A673 (cell line): ENCODE results near the gene CABLES2. TPM values are rescaled to one million over a fixed set of nuclear protein-coding genes. Genes with fewer than 3 reads are reported as not detected.
"Not testable (repeated sequence)": the region's sequence is repeated elsewhere in the genome, so short reads cannot be mapped to it uniquely, and the experiment has no call there.

Experiments
- BruUV-seq: library from RNA; stranded (reverse); fragments of 400-500 nt; replicated peaks from 2 replicates; lab custom pipeline; 2021; lab: Mats Ljungman, UMichigan
- CTCF ChIA-PET: fragments of 300-600 bp; sonication (Branson Sonifier 250); formaldehyde crosslinking; loops from one replicate; lab custom pipeline; 2022; ENCODE audit warnings: antibody characterized with exemption; lab: Charles Lee
- POLR2A ChIA-PET: fragments of 300-600 bp; sonication (Branson Sonifier 250); formaldehyde crosslinking; loops from one replicate; lab custom pipeline; 2022; ENCODE audit warnings: antibody characterized with exemption; ENCODE audit not compliant: low non-redundant PET; lab: Charles Lee
- DNase-seq: peaks from one replicate; pipeline ENCODE4 v3.0.0-alpha.2; 2015; ENCODE audit warnings: low spot score
- H3K27ac ChIP-seq: fragments of 200-600 bp; sonication (generic); 2 replicates; pipeline ENCODE4 v1.5.1; 2016; ENCODE audit warnings: mixed run types, low read depth, mild to moderate bottlenecking, mixed read lengths, antibody characterized with exemption, low read length; ENCODE audit not compliant: poor library complexity, severe bottlenecking
- H3K27me3 ChIP-seq: fragments of 200-600 bp; sonication (generic); replicated peaks from 2 replicates; pipeline ENCODE4 v1.6.1; 2017; ENCODE audit warnings: mixed run types, low read depth, mild to moderate bottlenecking, mixed read lengths, antibody characterized with exemption, low read length; ENCODE audit not compliant: insufficient read depth, poor library complexity
- H3K36me3 ChIP-seq: fragments of 200-600 bp; sonication (generic); 2 replicates; pipeline ENCODE4 v1.6.1; 2016; ENCODE audit warnings: mixed run types, mild to moderate bottlenecking, mixed read lengths, antibody characterized with exemption, low read length; ENCODE audit not compliant: insufficient read depth, poor library complexity, severe bottlenecking
- H3K4me1 ChIP-seq: fragments of 200-600 bp; sonication (generic); 2 replicates; pipeline ENCODE4 v1.6.1; 2017; ENCODE audit warnings: mixed run types, mild to moderate bottlenecking, mixed read lengths, antibody characterized with exemption, low read length; ENCODE audit not compliant: insufficient read depth, poor library complexity, severe bottlenecking
- H3K4me3 ChIP-seq: fragments of 200-600 bp; sonication (generic); 2 replicates; pipeline ENCODE4 v1.5.1; 2016; ENCODE audit warnings: low read depth, mixed run types, mild to moderate bottlenecking, mixed read lengths, low read length; ENCODE audit not compliant: poor library complexity, severe bottlenecking
- H3K9me3 ChIP-seq: fragments of 200-600 bp; sonication (generic); 2 replicates; pipeline ENCODE4 v1.6.1; 2016; ENCODE audit warnings: mixed run types, low read depth, mild to moderate bottlenecking, mixed read lengths, antibody characterized with exemption, low read length; ENCODE audit not compliant: poor library complexity, severe bottlenecking
- CTCF ChIP-seq: fragments of 300-800, 200-600 bp; sonication (generic); conservative IDR thresholded peaks from 2 replicates; pipeline ENCODE4 v1.5.1; 2017; ENCODE audit warnings: low read depth, mild to moderate bottlenecking, antibody characterized with exemption, low read length, moderate library complexity, mixed read lengths
- EZH2 ChIP-seq: fragments of 200-600 bp; sonication (generic); IDR thresholded peaks from 2 replicates; pipeline ENCODE4 v1.6.1; 2017; ENCODE audit warnings: borderline replicate concordance, low read depth, mild to moderate bottlenecking, mixed read lengths, antibody characterized with exemption, low read length; ENCODE audit not compliant: poor library complexity, severe bottlenecking
- intact Hi-C: fragments of 100-400 bp; cut with micrococcal nuclease; formaldehyde crosslinking; loops from one replicate; pipeline ENCODE4 v1.10.0; 2022; ENCODE audit not compliant: unreplicated experiment
- total RNA-seq: library from RNA; stranded (reverse); gene quantifications from 2 replicates; pipeline ENCODE4 v1.2.3, GENCODE V29; 2021

CABLES2 gene
- total RNA-seq, 1 experiment from 2014 or later: 11.8 TPM

GRCh38 chr20:62428002-62428372, 20.9 kb upstream of the CABLES2 start:
- Histone ChIP-seq H3K36me3 (no peaks in the 10 kb centered on the region), H3K27me3 (peaks cover 25% of the 10 kb centered on the region), H3K4me1 (no peaks in the 10 kb centered on the region), H3K27ac (no peak overlapping the region), H3K4me3 (no peak overlapping the region), H3K9me3 (no peaks in the 10 kb centered on the region)
- intact Hi-C loops: no loop called here
- TF ChIP-seq EZH2 (no peak), CTCF (no peak)
- CTCF ChIA-PET: no interaction called here
- no peak for DNase-seq
- BruUV-seq: no TSS peak
- POLR2A ChIA-PET: no interaction called here

GRCh38 chr20:62427172-62428001, 20.3 kb upstream of the CABLES2 start, which contains the start of gene RBBP8NL:
Gene RBBP8NL, minus strand, starts transcription at chr20:62427539. Its CDS starts 7,892 bp downstream, at chr20:62419647.
- BruUV-seq: no TSS peak
- no peak for TF ChIP-seq EZH2
- no peak for TF ChIP-seq CTCF
- H3K36me3 ChIP-seq: no peaks in the 10 kb centered on the region
- no peak within 1 kb of the TSS for H3K4me3 ChIP-seq
- H3K27me3 ChIP-seq: peaks cover 23% of the 10 kb centered on the region
- ChIA-PET CTCF (no interaction called here), POLR2A (no interaction called here)
- intact Hi-C loops: no loop called here
- H3K4me1 ChIP-seq: no peaks in the 10 kb centered on the region
- no peaks in the 10 kb centered on the region for H3K9me3 ChIP-seq
- no peak for DNase-seq
- no peak within 1 kb of the TSS for H3K27ac ChIP-seq

GRCh38 chr20:62426699-62427131, 19.6 kb upstream of the CABLES2 start:
- CTCF ChIA-PET: no interaction called here

GRCh38 chr20:62426059-62426348, 18.9 kb upstream of the CABLES2 start:
- intact Hi-C loops, H3K4me3 ChIP-seq, BruUV-seq, DNase-seq, POLR2A ChIA-PET, H3K4me1 ChIP-seq, CTCF ChIA-PET, H3K27ac ChIP-seq, H3K36me3 ChIP-seq, H3K9me3 ChIP-seq: not testable (repeated sequence)
- peaks cover 14% of the 10 kb centered on the region for H3K27me3 ChIP-seq

More at GRCh38 chr20:62426699-62427131, 19.6 kb upstream of the CABLES2 start:
- Histone ChIP-seq H3K27ac (no peak overlapping the region), H3K27me3 (peaks cover 16% of the 10 kb centered on the region), H3K36me3 (no peaks in the 10 kb centered on the region), H3K9me3 (no peaks in the 10 kb centered on the region), H3K4me1 (no peaks in the 10 kb centered on the region), H3K4me3 (no peak overlapping the region)
- TF ChIP-seq CTCF (no peak), EZH2 (no peak)
- intact Hi-C loops: no loop called here
- POLR2A ChIA-PET: no interaction called here
- no peak for DNase-seq
- BruUV-seq: no TSS peak
